Choroid plexus epithelial cell (primary cell): Measurements from ENCODE around the gene MAP7D2.
A peak's percentile ranks its signal among the peaks of the same experiment; 100 is the strongest.

ENCODE experiments used
- DNase-seq: peaks from one replicate; pipeline ENCODE4 v3.0.0-alpha.2; 2010; ENCODE audit warnings: low read depth
- H3K4me3 ChIP-seq: 2 replicates; pipeline ENCODE4 v1.5.1; 2011; ENCODE audit warnings: low read depth, mild to moderate bottlenecking, control low read depth, low read length, moderate library complexity
- TF ChIP-seq, protein P1 (sequence below): conservative IDR thresholded peaks from 2 replicates; pipeline ENCODE4 v1.5.1; 2011; ENCODE audit warnings: low read depth, mild to moderate bottlenecking, control low read depth, inconsistent platforms, low read length, moderate library complexity

MAP7D2 gene

DNA sequence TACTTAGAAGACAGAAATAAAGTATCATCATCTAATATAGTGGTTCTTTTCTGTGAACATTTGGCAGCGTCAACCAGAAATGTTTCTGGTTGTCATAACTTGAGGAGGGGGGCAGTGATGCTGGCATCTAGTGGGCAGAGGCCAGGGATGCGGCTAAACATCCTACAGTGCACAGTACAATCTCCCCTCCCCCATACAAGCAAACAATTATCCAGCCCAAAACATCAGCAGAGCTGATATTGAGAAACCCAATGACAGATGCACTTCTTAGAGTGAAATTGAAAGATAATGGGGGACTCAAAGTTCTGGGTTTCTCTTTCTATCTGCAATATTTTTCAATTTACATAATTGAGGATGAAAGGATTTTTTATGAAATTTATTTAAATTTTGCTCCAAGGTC, 26.9 kb upstream of the MAP7D2 start:
- TF ChIP-seq, protein P1, sequence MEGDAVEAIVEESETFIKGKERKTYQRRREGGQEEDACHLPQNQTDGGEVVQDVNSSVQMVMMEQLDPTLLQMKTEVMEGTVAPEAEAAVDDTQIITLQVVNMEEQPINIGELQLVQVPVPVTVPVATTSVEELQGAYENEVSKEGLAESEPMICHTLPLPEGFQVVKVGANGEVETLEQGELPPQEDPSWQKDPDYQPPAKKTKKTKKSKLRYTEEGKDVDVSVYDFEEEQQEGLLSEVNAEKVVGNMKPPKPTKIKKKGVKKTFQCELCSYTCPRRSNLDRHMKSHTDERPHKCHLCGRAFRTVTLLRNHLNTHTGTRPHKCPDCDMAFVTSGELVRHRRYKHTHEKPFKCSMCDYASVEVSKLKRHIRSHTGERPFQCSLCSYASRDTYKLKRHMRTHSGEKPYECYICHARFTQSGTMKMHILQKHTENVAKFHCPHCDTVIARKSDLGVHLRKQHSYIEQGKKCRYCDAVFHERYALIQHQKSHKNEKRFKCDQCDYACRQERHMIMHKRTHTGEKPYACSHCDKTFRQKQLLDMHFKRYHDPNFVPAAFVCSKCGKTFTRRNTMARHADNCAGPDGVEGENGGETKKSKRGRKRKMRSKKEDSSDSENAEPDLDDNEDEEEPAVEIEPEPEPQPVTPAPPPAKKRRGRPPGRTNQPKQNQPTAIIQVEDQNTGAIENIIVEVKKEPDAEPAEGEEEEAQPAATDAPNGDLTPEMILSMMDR = no peak
- no peak overlapping the region for H3K4me3 ChIP-seq
- no peak for DNase-seq

DNA sequence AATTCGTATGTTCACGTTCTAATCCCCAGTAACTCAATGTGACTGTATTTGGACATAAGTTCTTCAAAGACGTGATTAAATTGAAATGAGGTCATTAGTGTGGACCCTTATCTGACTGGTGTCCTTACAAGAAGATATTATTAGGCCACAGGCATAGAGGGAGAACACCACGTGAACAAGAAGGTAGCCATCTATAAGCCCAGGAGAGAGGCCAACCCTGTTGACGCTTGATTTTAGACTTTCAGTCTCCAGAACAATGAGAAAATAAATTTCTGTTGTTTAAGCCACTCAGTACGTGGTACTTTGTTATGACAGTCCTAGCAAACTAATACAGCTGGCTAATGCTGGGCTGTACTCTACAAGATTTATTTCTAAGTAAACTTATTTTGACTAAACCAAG, 26.4 kb upstream of the MAP7D2 start:
- no peak overlapping the region for H3K4me3 ChIP-seq
- no peak for DNase-seq
- TF ChIP-seq, protein P1 = no peak

DNA sequence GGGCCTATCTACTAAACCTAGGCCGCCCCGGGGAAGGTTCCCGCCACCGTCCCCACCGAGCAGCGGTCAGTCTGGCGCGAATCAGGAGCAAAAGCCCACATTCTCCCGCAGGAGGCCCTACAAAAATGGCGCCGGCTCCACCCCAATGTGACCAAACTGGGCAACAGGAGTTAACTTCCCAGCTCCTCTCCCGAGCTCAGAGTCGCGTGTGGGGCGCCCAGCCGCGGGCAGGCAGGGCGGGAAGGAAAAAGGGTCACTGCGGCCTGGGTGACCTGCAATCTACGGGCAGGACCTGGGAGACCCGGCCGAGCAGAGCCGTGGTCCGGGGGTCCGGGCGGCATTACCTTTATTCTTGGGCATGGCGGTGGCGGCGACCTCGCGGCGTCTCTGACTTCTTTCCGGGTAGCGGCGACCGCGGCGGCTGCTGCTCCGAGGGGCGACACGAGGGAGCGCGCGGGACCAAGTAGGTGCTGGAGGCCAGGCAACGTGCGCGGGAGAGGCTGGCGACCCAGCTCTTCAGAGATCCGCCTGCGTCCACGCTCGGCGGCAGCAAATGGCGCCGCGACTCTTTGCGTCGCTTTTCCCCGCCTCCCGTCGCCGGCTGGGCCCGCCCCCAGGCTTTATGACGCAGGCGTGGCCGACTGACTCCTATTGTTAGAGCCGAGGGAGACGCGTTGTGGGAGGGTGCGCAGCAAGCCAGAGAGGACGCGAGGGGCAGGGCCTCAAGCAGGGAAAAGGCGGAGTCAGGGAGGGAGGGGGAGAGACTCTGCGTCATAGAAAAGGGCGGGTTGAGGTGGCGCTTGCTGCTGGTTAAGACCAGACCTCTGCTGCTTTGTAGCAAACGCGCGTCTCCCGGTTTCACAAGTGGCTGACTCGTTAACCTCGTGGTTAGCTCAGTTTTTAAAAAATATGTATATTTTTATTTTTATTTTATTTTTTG, 24.8 kb upstream of the MAP7D2 start, which contains the start of gene EIF1AX:
TSS of gene EIF1AX (minus strand) at position 558 of the 940 bp plus-strand sequence. CDS start at position 360, 198 bp downstream.
- peak; percentile 98 for DNase-seq
- H3K4me3 ChIP-seq = peak within 1 kb of the TSS; percentile 76
- TF ChIP-seq, protein P1 = no peak

DNA sequence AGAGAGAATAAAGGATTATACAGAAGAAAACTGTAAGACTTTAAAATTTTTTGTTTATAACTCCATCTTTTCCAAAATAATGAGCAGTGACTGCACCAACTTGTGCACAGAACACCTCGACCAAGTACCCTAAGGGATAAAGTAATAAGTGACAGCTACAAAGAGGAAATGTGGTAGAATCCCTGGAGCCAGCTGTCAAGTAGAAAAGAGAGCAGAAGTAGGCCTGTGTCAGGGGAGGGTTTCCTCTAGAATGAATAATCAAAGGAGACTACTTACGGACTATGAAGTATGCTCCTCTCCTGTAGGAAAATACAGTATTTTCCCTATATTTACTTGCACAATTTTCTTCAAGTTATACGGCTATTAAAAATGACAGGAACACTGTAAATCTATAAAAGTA, 23.7 kb upstream of the MAP7D2 start:
- TF ChIP-seq, protein P1 = no peak
- DNase-seq = no peak
- H3K4me3 ChIP-seq = peak overlapping the region; percentile 76

DNA sequence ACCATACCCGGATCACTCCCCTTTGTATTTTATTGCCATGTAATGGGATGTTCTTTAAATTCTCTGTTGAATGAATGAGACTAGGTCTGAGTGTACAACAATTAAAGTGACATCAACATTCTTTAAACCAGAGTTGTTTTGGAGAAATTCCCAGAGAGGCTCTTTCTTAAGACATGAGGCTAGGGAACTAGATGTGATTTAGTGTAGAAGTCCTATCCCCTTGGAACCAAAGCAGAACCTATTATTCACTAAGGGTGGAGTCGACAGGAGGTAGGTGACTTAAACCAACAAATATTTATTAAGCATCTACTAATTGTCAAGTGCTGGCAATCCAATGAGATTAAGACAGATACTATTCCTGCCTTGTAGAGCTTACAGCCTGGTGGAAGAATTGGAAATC, 23.3 kb upstream of the MAP7D2 start:
- peak overlapping the region; percentile 76 for H3K4me3 ChIP-seq
- TF ChIP-seq, protein P1 = no peak
- peak; percentile 26 for DNase-seq

DNA sequence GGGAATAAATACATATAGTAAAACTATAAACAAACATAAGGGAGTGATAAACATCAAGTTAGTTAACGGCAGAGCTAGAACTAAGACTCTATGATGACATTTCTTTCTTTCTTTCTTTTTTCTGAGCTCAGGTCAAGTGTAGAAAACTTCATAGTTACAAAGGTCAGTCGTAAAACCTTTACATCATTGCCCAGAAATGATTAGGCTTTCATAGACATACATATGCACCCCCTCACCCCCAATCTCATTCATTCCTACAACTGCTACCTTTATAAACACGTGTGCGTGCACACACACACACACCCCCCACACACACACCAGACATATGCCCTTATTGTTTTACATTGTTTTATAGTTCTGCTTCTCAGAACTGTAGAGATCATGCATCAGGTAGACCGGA, 19.2 kb upstream of the MAP7D2 start:
- H3K4me3 ChIP-seq = no peak overlapping the region
- TF ChIP-seq, protein P1 = no peak
- DNase-seq = no peak
